ENCODE measurements around the gene TSFM. TPM values are rescaled to one million over a fixed set of nuclear protein-coding genes. Genes with fewer than 3 reads are reported as not detected.

Gene TSFM
- total and polyA plus RNA-seq, 2 of the 13 experiments (the other 11 are each of a cell fraction or from before 2014, with no cell fraction given), result 29.8 to 68.3 TPM

- no peak for TF ChIP-seq ZNF710 (CRISPR knock-in tag; IDR thresholded peaks at IDR 0.05; ENCODE audit: borderline replicate concordance)
Measured at GRCh38 chr12:57762463-57762862, 20.1 kb upstream of the TSFM start (continued).

- Histone ChIP-seq H3K36me3 (replicated peaks in 1 of 2; ENCODE audit: control insufficient read depth in 1 of 2, insufficient read depth in 2 of 2, low read length in 2 of 2) (peaks cover 4 to 10% of the 10 kb centered on the region in 2 experiments; a peak in 4 of 5 replicates), H3K9ac (ENCODE audit: insufficient read depth, low read depth, low read length) (no peak overlapping the region), H3K4me2 (ENCODE audit: low read depth, low read length) (peak overlapping the region; percentile 95; the same call in 1 of the 2 replicates), H2AFZ (ENCODE audit: low read length) (no peak overlapping the region), H3K27ac (ENCODE audit: extremely low read length, insufficient read depth, low read length) (no peak overlapping the region), H3K4me1 (ENCODE audit: insufficient read depth, low read length) (peaks cover 36% of the 10 kb centered on the region), H3K27me3 (ENCODE audit: control insufficient read depth in 1 of 2, insufficient read depth in 2 of 2, low read length in 2 of 2) (peaks cover 0 to 6% of the 10 kb centered on the region in 2 experiments; a peak in 1 of 5 replicates), H3K79me2 (ENCODE audit: insufficient read depth, low read length) (no peaks in the 10 kb centered on the region), H3K4me3 (replicated peaks in 1 of 3; ENCODE audit: insufficient read depth in 1 of 3, low read depth in 2 of 3, low read length in 3 of 3) (0 out of 6 replicates have a peak overlapping the region, but pooled peaks of 1 of the 3 experiments have one; percentile 78), H3K9me3 (ENCODE audit: low read length) (no peaks in the 10 kb centered on the region), H4K20me1 (ENCODE audit: insufficient read depth, low read length) (no peaks in the 10 kb centered on the region)
- 88% methylated on average over 6 of the region's 6 CpGs for WGBS (ENCODE audit: low lambda C conversion rate)
- no peak for FAIRE-seq
- in situ Hi-C loops (cut with HindIII; ENCODE audit: extremely low pct_ligation_motif_present, low pct_unique_long_range_greater_than_20kb) (no loop called here), intact Hi-C loops (cut with micrococcal nuclease; ENCODE audit: unreplicated experiment) (no loop called here)
- ChIA-PET POLR2A (interaction anchor here (1.4 kb wide), 1 partner anchor 8 kb away, joined by 9 read pairs; no protein-coding TSS in a partner anchor), CTCF (ENCODE audit: low intra/inter-chr PET ratio, low total read pairs) (interaction anchor here (1.3 kb wide), 1 partner anchor 141 kb away, joined by 4 read pairs; no protein-coding TSS in a partner anchor)
- no peak; the same call in 2 of the 3 replicates for ATAC-seq
- DNase-seq (ENCODE audit: low spot score), result no peak
- BruUV-seq (replicated peaks), result no TSS peak
- TF ChIP-seq ZXDC (CRISPR knock-in tag; IDR thresholded peaks at IDR 0.05) (no peak), ZNF766 (CRISPR knock-in tag; IDR thresholded peaks at IDR 0.05; ENCODE audit: borderline replicate concordance) (no peak), ZNF589 (CRISPR knock-in tag; conservative IDR thresholded peaks at IDR 0.05) (no peak), HOXA9 (CRISPR knock-in tag; IDR thresholded peaks at IDR 0.05; ENCODE audit: borderline replicate concordance) (no peak), CREB3 (CRISPR knock-in tag; IDR thresholded peaks at IDR 0.05) (no peak), ZNF564 (CRISPR knock-in tag; IDR thresholded peaks at IDR 0.05) (no peak), CCDC6 (CRISPR knock-in tag; IDR thresholded peaks at IDR 0.05) (no peak), HHEX (CRISPR knock-in tag; IDR thresholded peaks at IDR 0.05) (no peak), TAF15 (IDR thresholded peaks at IDR 0.05; ENCODE audit: low read depth, low read length, poor library complexity, severe bottlenecking) (no peak), ZSCAN12 (CRISPR knock-in tag; IDR thresholded peaks at IDR 0.05) (no peak), ZNF260 (CRISPR knock-in tag; IDR thresholded peaks at IDR 0.05; ENCODE audit: borderline replicate concordance, low read depth) (no peak), ZNF746 (CRISPR knock-in tag; IDR thresholded peaks at IDR 0.05) (no peak)
Measured at GRCh38 chr12:57763881-57764661, 18.5 kb upstream of the TSFM start.
